Measurements from ENCODE around the gene SCP2.

GRCh38 chr1:53038566-53038965, 111.5 kb downstream of the SCP2 start:
- TF ChIP-seq CTCF (IDR thresholded peaks at IDR 0.05) (no peak), ZFX (IDR thresholded peaks at IDR 0.05; ENCODE audit: borderline replicate concordance) (no peak)

All from 22Rv1 (cell line).